Neural progenitor cell (in vitro differentiated cells): Measurements from ENCODE around the gene RNF225. TPM values are rescaled to one million over a fixed set of nuclear protein-coding genes. Genes with fewer than 3 reads are reported as not detected.
"Not testable (repeated sequence)": the region's sequence is repeated elsewhere in the genome, so short reads cannot be mapped to it uniquely, and the experiment has no call there.

Experiments
- DNase-seq: peaks from one replicate; pipeline ENCODE4 v3.0.0-alpha.2; 2016; ENCODE audit warnings: low spot score
- H2AFZ ChIP-seq: fragments of 200-600 bp; sonication (generic); replicated peaks from 2 replicates; pipeline ENCODE4 v1.6.1; 2016; ENCODE audit warnings: antibody characterized with exemption
- H3F3A ChIP-seq: fragments of 200-600 bp; sonication (generic); 2 replicates; pipeline ENCODE4 v1.6.1; 2016; ENCODE audit warnings: antibody characterized with exemption, low read depth
- H3K27ac ChIP-seq: fragments of 200-600 bp; sonication (generic); 2 replicates; pipeline ENCODE4 v1.5.1; 2016; ENCODE audit warnings: mild to moderate bottlenecking
- H3K27me3 ChIP-seq: fragments of 200-600 bp; sonication (generic); 2 replicates; pipeline ENCODE4 v1.6.1; 2016; ENCODE audit warnings: mild to moderate bottlenecking, moderate library complexity
- H3K36me3 ChIP-seq: fragments of 200-600 bp; sonication (generic); 2 replicates; pipeline ENCODE4 v1.5.1; 2016
- H3K4me1 ChIP-seq: fragments of 200-600 bp; sonication (generic); 2 replicates; pipeline ENCODE4 v1.6.1; 2016; ENCODE audit warnings: mixed run types
- H3K4me2 ChIP-seq: fragments of 200-600 bp; sonication (generic); 2 replicates; pipeline ENCODE4 v1.6.1; 2016
- H3K4me3 ChIP-seq: fragments of 200-600 bp; sonication (generic); 2 replicates; pipeline ENCODE4 v1.5.1; 2016
- H3K79me2 ChIP-seq: fragments of 200-600 bp; sonication (generic); 2 replicates; pipeline ENCODE4 v1.6.1; 2016; ENCODE audit warnings: low read depth
- H3K9ac ChIP-seq: fragments of 200-600 bp; sonication (generic); 2 replicates; pipeline ENCODE4 v1.6.1; 2016
- H3K9me3 ChIP-seq: fragments of 200-600 bp; sonication (generic); 2 replicates; pipeline ENCODE4 v1.5.1; 2016; ENCODE audit warnings: low read depth
- H4K20me1 ChIP-seq: fragments of 200-600 bp; sonication (generic); 2 replicates; pipeline ENCODE4 v1.6.1; 2016; ENCODE audit warnings: low read depth
- H3K27ac Mint-ChIP-seq: 3 replicates; pipeline ENCODE4 v1.8.0; 2021; ENCODE audit warnings: mixed read lengths
- H3K27me3 Mint-ChIP-seq: 2 replicates; pipeline ENCODE4 v1.8.0; 2022; ENCODE audit warnings: low read depth, mild to moderate bottlenecking, inconsistent platforms, moderate library complexity, mixed read lengths; ENCODE audit not compliant: insufficient read depth
- H3K36me3 Mint-ChIP-seq: 3 replicates; pipeline ENCODE4 v1.8.0; 2021; ENCODE audit warnings: mixed read lengths
- H3K4me1 Mint-ChIP-seq: 3 replicates; pipeline ENCODE4 v1.8.0; 2021; ENCODE audit warnings: mixed read lengths
- H3K4me3 Mint-ChIP-seq: 3 replicates; pipeline ENCODE4 v1.8.0; 2021; ENCODE audit warnings: mild to moderate bottlenecking, moderate library complexity, mixed read lengths
- H3K9me3 Mint-ChIP-seq: 3 replicates; pipeline ENCODE4 v1.8.0; 2020; ENCODE audit warnings: mixed read lengths
- EZH2 ChIP-seq: fragments of 200-600 bp; sonication (generic); IDR thresholded peaks from 2 replicates; pipeline ENCODE4 v1.6.1; 2017; ENCODE audit warnings: antibody characterized with exemption, mild to moderate bottlenecking, moderate library complexity
- EZH2phosphoT487 ChIP-seq: fragments of 200-600 bp; sonication (generic); IDR thresholded peaks from 2 replicates; pipeline ENCODE4 v1.6.1; 2017; ENCODE audit warnings: antibody characterized with exemption
- total RNA-seq: library from RNA; depleted of rRNA; stranded (reverse); fragments of >200 nt; gene quantifications from 2 replicates; pipeline ENCODE4 v1.2.3, GENCODE V29; 2015; ENCODE audit warnings: low replicate concordance
- TF ChIP-seq, protein P1 (sequence below): fragments of 200-600 bp; sonication (generic); IDR thresholded peaks from 2 replicates; pipeline ENCODE4 v1.5.1; 2017; ENCODE audit warnings: antibody characterized with exemption, mild to moderate bottlenecking

The RNF225 gene
- 0.62 TPM in 1 of 2 replicates, not detected in the other for total RNA-seq

DNA sequence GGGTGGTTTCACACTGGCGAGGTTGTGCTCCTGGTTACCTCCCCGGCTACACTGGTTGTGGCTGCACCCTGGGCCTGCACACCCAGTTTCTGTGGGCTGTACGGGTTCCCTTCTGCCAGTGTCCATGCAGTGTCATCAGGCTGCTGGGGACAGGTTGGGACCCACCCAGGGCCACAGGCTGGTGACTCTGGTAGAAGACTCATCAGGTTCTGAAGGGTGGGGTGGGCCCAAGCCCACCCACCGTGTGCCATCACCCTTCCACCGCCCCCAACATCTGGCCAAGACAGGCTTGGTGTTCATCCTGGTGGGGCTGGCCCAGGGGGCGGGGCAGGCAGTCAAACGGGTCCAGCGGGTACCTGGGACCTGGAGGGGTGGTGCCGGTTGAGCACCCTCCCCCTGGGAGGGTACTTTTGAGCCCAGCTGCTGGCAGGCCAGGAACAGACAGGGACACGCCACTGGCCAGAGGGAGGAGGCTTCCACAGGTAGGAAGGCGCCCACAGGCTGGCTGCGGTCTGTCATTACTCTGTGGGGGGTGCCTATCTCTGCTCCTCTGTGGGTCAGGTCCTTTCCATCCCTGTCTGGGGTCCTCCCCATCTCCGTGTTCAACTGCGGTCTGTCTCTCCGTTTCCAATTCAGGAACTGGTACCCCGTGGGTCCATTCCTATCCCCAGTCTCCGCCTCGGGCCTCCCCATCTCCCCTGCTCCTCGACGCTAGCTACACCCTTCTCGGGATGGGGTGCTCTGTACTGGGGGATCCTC lies at the start of gene RNF225:
RNF225 (plus strand) TSS at position 437 of the 759 bp plus-strand sequence. CDS start 434 bp downstream, outside the sequence.
- H4K20me1 ChIP-seq: peaks cover 7% of the 10 kb centered on the region
- H2AFZ ChIP-seq: peak within 1 kb of the TSS; percentile 76
- DNase-seq: no peak
- no peaks in the 10 kb centered on the region for H3K4me1 ChIP-seq
- H3K36me3 Mint-ChIP-seq: peaks cover 29% of the 10 kb centered on the region
- no peak within 1 kb of the TSS for H3K9ac ChIP-seq
- no peaks in the 10 kb centered on the region for H3K27me3 Mint-ChIP-seq
- TF ChIP-seq, protein P1, sequence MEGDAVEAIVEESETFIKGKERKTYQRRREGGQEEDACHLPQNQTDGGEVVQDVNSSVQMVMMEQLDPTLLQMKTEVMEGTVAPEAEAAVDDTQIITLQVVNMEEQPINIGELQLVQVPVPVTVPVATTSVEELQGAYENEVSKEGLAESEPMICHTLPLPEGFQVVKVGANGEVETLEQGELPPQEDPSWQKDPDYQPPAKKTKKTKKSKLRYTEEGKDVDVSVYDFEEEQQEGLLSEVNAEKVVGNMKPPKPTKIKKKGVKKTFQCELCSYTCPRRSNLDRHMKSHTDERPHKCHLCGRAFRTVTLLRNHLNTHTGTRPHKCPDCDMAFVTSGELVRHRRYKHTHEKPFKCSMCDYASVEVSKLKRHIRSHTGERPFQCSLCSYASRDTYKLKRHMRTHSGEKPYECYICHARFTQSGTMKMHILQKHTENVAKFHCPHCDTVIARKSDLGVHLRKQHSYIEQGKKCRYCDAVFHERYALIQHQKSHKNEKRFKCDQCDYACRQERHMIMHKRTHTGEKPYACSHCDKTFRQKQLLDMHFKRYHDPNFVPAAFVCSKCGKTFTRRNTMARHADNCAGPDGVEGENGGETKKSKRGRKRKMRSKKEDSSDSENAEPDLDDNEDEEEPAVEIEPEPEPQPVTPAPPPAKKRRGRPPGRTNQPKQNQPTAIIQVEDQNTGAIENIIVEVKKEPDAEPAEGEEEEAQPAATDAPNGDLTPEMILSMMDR: no peak
- TF ChIP-seq EZH2 (no peak), EZH2phosphoT487 (no peak)
- H3K27ac ChIP-seq: no peak within 1 kb of the TSS
- peaks cover 28% of the 10 kb centered on the region for H3F3A ChIP-seq
- H3K36me3 ChIP-seq: no peaks in the 10 kb centered on the region
- peaks cover 15% of the 10 kb centered on the region for H3K4me1 Mint-ChIP-seq
- peak within 1 kb of the TSS; percentile 31 for H3K4me3 Mint-ChIP-seq
- H3K27me3 ChIP-seq: peaks cover 23% of the 10 kb centered on the region
- H3K9me3 Mint-ChIP-seq: no peaks in the 10 kb centered on the region
- H3K79me2 ChIP-seq: peaks cover 16% of the 10 kb centered on the region
- peak within 1 kb of the TSS; percentile 63 for H3K27ac Mint-ChIP-seq
- peak within 1 kb of the TSS; percentile 78 for H3K4me2 ChIP-seq
- H3K9me3 ChIP-seq: no peaks in the 10 kb centered on the region
- H3K4me3 ChIP-seq: peak within 1 kb of the TSS; percentile 43

DNA sequence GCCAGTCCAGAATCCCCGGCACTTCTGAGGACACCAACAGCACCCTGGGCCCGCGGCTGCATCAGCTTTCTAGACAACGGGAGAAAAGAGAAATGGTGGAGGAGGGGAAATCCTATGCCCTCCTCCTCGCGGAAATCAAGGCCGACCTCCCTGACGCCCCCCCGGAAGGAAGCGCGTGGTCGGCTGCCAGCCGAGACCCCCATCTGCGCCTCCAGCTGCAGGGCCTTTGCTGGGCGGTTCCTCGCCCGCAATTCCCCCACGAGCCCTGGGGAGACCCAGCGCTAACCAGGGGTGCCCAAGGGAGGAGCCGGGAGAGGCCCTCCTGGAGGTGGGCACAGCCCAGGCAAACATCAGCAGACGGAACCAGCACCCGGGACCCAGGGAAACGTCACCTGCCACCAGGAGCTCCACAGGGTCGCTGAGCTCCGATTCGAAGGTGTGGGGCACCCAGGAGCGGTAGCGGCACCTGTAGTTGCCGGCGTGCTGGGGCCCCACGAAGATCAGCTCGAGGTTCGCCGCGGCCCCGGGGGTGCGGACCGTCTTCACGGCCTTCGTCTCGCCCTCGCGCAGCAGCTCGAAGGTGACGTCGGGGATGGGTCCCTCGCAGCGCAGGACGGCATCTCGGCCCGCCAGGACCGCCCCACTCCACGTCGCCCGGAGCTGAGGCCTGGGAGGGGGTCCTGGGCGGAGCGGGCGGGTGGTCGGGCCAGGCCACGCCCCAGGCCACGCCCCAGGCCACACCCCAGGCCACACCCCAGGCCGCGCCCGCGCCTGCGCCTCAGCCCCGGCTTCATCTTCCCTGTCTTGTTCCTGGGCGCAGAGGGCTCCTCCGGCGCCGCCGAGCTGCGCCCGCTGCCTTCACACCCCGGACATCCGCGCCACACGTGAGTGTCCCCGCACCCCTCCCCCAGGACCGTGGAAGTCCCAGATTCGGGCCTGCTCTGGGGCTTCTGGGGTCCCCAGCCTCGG lies 48.2 kb upstream of the RNF225 start:
- Histone ChIP-seq H4K20me1 (no peaks in the 10 kb centered on the region), H3K9ac (peak overlapping the region; percentile 40), H3K36me3 (no peaks in the 10 kb centered on the region), H3K79me2 (no peaks in the 10 kb centered on the region), H3K4me1 (peaks cover 6% of the 10 kb centered on the region), H3K9me3 (no peaks in the 10 kb centered on the region), H3F3A (no peaks in the 10 kb centered on the region), H3K27ac (no peak overlapping the region), H3K4me3 (peak overlapping the region; percentile 87), H2AFZ (peak overlapping the region; percentile 95), H3K27me3 (peaks cover 16% of the 10 kb centered on the region), H3K4me2 (peak overlapping the region; percentile 95)
- peaks cover 17% of the 10 kb centered on the region for H3K4me1 Mint-ChIP-seq
- peaks cover 7% of the 10 kb centered on the region for H3K36me3 Mint-ChIP-seq
- H3K9me3 Mint-ChIP-seq: no peaks in the 10 kb centered on the region
- H3K27me3 Mint-ChIP-seq: peaks cover 26% of the 10 kb centered on the region
- peak; percentile 89 for DNase-seq
- H3K4me3 Mint-ChIP-seq: peak overlapping the region; percentile 96
- no peak overlapping the region for H3K27ac Mint-ChIP-seq
- no peak for TF ChIP-seq EZH2phosphoT487
- TF ChIP-seq, protein P1: no peak
- TF ChIP-seq EZH2: no peak

DNA sequence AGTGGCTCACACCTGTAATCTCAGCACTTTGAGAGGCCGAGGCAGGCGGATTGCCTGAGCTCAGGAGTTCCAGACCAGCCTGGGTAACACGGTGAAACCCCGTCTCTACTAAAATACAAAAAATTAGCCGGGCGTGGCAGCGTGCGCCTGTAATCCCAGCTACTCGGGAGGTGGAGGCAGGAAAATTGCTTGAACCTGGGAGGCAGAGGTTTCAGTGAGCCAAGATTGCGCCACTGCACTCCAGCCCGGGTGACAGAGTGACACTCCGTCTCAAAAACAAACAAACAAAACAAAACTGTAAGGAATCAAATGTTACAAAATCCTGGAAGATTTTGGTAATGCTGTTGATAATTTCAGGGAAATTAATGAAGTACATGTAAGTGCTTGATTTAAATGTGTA lies 47.4 kb upstream of the RNF225 start:
- not testable (repeated sequence) for H3F3A ChIP-seq, DNase-seq, H4K20me1 ChIP-seq, H3K9me3 ChIP-seq, H3K4me1 ChIP-seq, H3K36me3 Mint-ChIP-seq, H3K9me3 Mint-ChIP-seq, H3K27ac Mint-ChIP-seq, H3K36me3 ChIP-seq, H3K79me2 ChIP-seq, H3K27ac ChIP-seq
- H2AFZ ChIP-seq: peak overlapping the region; percentile 66
- peak overlapping the region; percentile 95 for H3K4me2 ChIP-seq
- H3K27me3 ChIP-seq: peaks cover 16% of the 10 kb centered on the region
- Mint-ChIP-seq H3K4me3 (peak overlapping the region; percentile 96), H3K27me3 (peaks cover 26% of the 10 kb centered on the region), H3K4me1 (peaks cover 17% of the 10 kb centered on the region)
- peak overlapping the region; percentile 40 for H3K9ac ChIP-seq
- peak overlapping the region; percentile 87 for H3K4me3 ChIP-seq
